NT2/D1 (cell line): Measurements from ENCODE around the gene MPPED1.

Experiments used
- SUZ12 ChIP-seq: IDR thresholded peaks from 2 replicates; pipeline ENCODE4 v1.6.1; 2011; ENCODE audit not compliant: insufficient read length, insufficient read depth; ENCODE audit errors: extremely low read depth
- YY1 ChIP-seq: IDR thresholded peaks from 2 replicates; pipeline ENCODE4 v1.6.1; 2011; ENCODE audit not compliant: insufficient read length, insufficient read depth
- ZNF274 ChIP-seq: IDR thresholded peaks from 2 replicates; pipeline ENCODE4 v1.6.1; 2011; ENCODE audit warnings: mild to moderate bottlenecking, low read depth, low read length

DNA sequence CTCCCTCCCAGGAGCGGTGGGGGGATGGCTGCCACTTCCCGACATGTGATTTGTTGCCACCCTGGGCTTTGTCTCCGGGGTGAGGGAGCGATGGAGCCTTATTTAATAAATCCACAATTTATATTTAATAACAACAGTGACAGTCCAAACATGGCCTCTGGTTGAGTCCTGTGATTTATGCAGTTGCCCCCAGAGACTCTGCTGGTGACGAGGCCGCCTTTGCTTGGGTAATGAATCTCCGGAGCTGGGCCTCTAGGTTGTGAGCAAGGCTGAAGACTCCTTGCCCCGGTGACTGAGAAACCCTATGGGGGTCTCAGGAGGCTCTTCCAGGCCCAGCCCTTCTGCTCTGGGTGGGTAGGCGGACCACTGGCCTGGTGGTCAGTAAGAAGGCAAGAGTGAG lies 16.7 kb downstream of the MPPED1 start:
- TF ChIP-seq ZNF274 (no peak), YY1 (no peak), SUZ12 (no peak)
